ENCODE results near the gene ATP8B2. TPM values are rescaled to one million over a fixed set of nuclear protein-coding genes. Genes with fewer than 3 reads are reported as not detected.
"Not testable (repeated sequence)": the region's sequence is repeated elsewhere in the genome, so short reads cannot be mapped to it uniquely, and the experiment has no call there.

Gene ATP8B2
- polyA plus RNA-seq, 4 donors, result 3.9 to 19.7 (median 14.9) TPM

- no peak overlapping the region for H3K27ac ChIP-seq (ENCODE audit: low read depth in 1 of 3, low read length in 2 of 3)
- no peaks in the 10 kb centered on the region for H3K4me1 ChIP-seq (ENCODE audit: control insufficient read depth in 3 of 3, insufficient read depth in 2 of 3, low read depth in 1 of 3, low read length in 2 of 3)
- no peaks in the 10 kb centered on the region for H3K36me3 ChIP-seq (ENCODE audit: control insufficient read depth in 3 of 3, insufficient read depth in 2 of 3, low read depth in 1 of 3, low read length in 3 of 3)
- WGBS, 3 donors, result 80 to 83% (median 80%) methylated on average over 9 of the region's 9 CpGs
- H3K4me3 ChIP-seq (ENCODE audit: low read depth in 1 of 3, low read length in 3 of 3), result no peak overlapping the region
- no peaks in the 10 kb centered on the region for H3K27me3 ChIP-seq (ENCODE audit: control insufficient read depth in 3 of 3, insufficient read depth in 3 of 3, low read length in 3 of 3)
- FAIRE-seq (no peak), DNase-seq (no peak)
- H3K9me3 ChIP-seq (ENCODE audit: control insufficient read depth in 2 of 2, insufficient read depth in 1 of 2, low read depth in 1 of 2, low read length in 1 of 2), result peaks cover 0 to 8% of the 10 kb centered on the region in 2 donors
Measured at GRCh38 chr1:154304664-154305337, 20.5 kb upstream of the ATP8B2 start.

- H3K36me3 ChIP-seq (ENCODE audit: control insufficient read depth in 3 of 3, insufficient read depth in 2 of 3, low read depth in 1 of 3, low read length in 3 of 3), result no peaks in the 10 kb centered on the region
- no peaks in the 10 kb centered on the region for H3K27me3 ChIP-seq (ENCODE audit: control insufficient read depth in 3 of 3, insufficient read depth in 3 of 3, low read length in 3 of 3)
- no peaks in the 10 kb centered on the region for H3K4me1 ChIP-seq (ENCODE audit: control insufficient read depth in 3 of 3, insufficient read depth in 2 of 3, low read depth in 1 of 3, low read length in 2 of 3)
- H3K9me3 ChIP-seq (ENCODE audit: control insufficient read depth in 2 of 2, insufficient read depth in 1 of 2, low read depth in 1 of 2, low read length in 1 of 2), result peaks cover 0 to 8% of the 10 kb centered on the region in 2 donors
- FAIRE-seq, result no peak
- no peak overlapping the region for H3K4me3 ChIP-seq (ENCODE audit: low read depth in 1 of 3, low read length in 3 of 3)
- 89 to 90% (median 89%) methylated on average over 3 of the region's 3 CpGs for WGBS, 3 donors
- DNase-seq, result no peak
- no peak overlapping the region for H3K27ac ChIP-seq (ENCODE audit: low read depth in 1 of 3, low read length in 2 of 3)
Measured at GRCh38 chr1:154306151-154306550, 19.2 kb upstream of the ATP8B2 start.

- not testable (repeated sequence) for H3K36me3 ChIP-seq (ENCODE audit: control insufficient read depth in 3 of 3, insufficient read depth in 2 of 3, low read depth in 1 of 3, low read length in 3 of 3); H3K4me1 ChIP-seq (ENCODE audit: control insufficient read depth in 3 of 3, insufficient read depth in 2 of 3, low read depth in 1 of 3, low read length in 2 of 3); H3K9me3 ChIP-seq (ENCODE audit: control insufficient read depth in 2 of 2, insufficient read depth in 1 of 2, low read depth in 1 of 2, low read length in 1 of 2); H3K27ac ChIP-seq (ENCODE audit: low read depth in 1 of 3, low read length in 2 of 3); FAIRE-seq; H3K4me3 ChIP-seq (ENCODE audit: low read depth in 1 of 3, low read length in 3 of 3); H3K27me3 ChIP-seq (ENCODE audit: control insufficient read depth in 3 of 3, insufficient read depth in 3 of 3, low read length in 3 of 3)
- 40 to 52% (median 51%) methylated on average over 4 of the region's 4 CpGs for WGBS, 3 donors
- DNase-seq, result peak in 1 of 2 donors; percentile 33
Measured at GRCh38 chr1:154307670-154308270, 17.6 kb upstream of the ATP8B2 start.

- not testable (repeated sequence) for H3K36me3 ChIP-seq (ENCODE audit: control insufficient read depth in 3 of 3, insufficient read depth in 2 of 3, low read depth in 1 of 3, low read length in 3 of 3); DNase-seq; H3K27ac ChIP-seq (ENCODE audit: low read depth in 1 of 3, low read length in 2 of 3); H3K27me3 ChIP-seq (ENCODE audit: control insufficient read depth in 3 of 3, insufficient read depth in 3 of 3, low read length in 3 of 3); H3K9me3 ChIP-seq (ENCODE audit: control insufficient read depth in 2 of 2, insufficient read depth in 1 of 2, low read depth in 1 of 2, low read length in 1 of 2); FAIRE-seq; H3K4me3 ChIP-seq (ENCODE audit: low read depth in 1 of 3, low read length in 3 of 3); H3K4me1 ChIP-seq (ENCODE audit: control insufficient read depth in 3 of 3, insufficient read depth in 2 of 3, low read depth in 1 of 3, low read length in 2 of 3)
- 81 to 91% (median 83%) methylated on average over 7 of the region's 7 CpGs for WGBS, 3 donors
Measured at GRCh38 chr1:154309136-154309535, 16.2 kb upstream of the ATP8B2 start.

GRCh38 chr1:154312229-154313065 lies 12.9 kb upstream of the ATP8B2 start:
- H3K27ac ChIP-seq (ENCODE audit: low read depth in 1 of 3, low read length in 2 of 3); H3K27me3 ChIP-seq (ENCODE audit: control insufficient read depth in 3 of 3, insufficient read depth in 3 of 3, low read length in 3 of 3); H3K4me1 ChIP-seq (ENCODE audit: control insufficient read depth in 3 of 3, insufficient read depth in 2 of 3, low read depth in 1 of 3, low read length in 2 of 3); H3K36me3 ChIP-seq (ENCODE audit: control insufficient read depth in 3 of 3, insufficient read depth in 2 of 3, low read depth in 1 of 3, low read length in 3 of 3); FAIRE-seq; DNase-seq; H3K4me3 ChIP-seq (ENCODE audit: low read depth in 1 of 3, low read length in 3 of 3): not testable (repeated sequence)
- WGBS, 3 donors, result 72 to 85% (median 81%) methylated on average over 9 to 13 of the region's 13 CpGs
- H3K9me3 ChIP-seq (ENCODE audit: control insufficient read depth in 2 of 2, insufficient read depth in 1 of 2, low read depth in 1 of 2, low read length in 1 of 2), result peaks cover 0 to 16% of the 10 kb centered on the region in 2 donors

- H3K27ac ChIP-seq (ENCODE audit: low read depth in 1 of 3, low read length in 2 of 3), result no peak overlapping the region
- no peak overlapping the region for H3K4me3 ChIP-seq (ENCODE audit: low read depth in 1 of 3, low read length in 3 of 3)
- H3K4me1 ChIP-seq (ENCODE audit: control insufficient read depth in 3 of 3, insufficient read depth in 2 of 3, low read depth in 1 of 3, low read length in 2 of 3), result no peaks in the 10 kb centered on the region
- H3K27me3 ChIP-seq (ENCODE audit: control insufficient read depth in 3 of 3, insufficient read depth in 3 of 3, low read length in 3 of 3), result no peaks in the 10 kb centered on the region
- WGBS, 3 donors, result 61 to 71% (median 62%) methylated on average over 9 to 10 of the region's 10 CpGs
- peaks cover 0 to 16% of the 10 kb centered on the region in 2 donors for H3K9me3 ChIP-seq (ENCODE audit: control insufficient read depth in 2 of 2, insufficient read depth in 1 of 2, low read depth in 1 of 2, low read length in 1 of 2)
- H3K36me3 ChIP-seq (ENCODE audit: control insufficient read depth in 3 of 3, insufficient read depth in 2 of 3, low read depth in 1 of 3, low read length in 3 of 3), result no peaks in the 10 kb centered on the region
- FAIRE-seq (no peak), DNase-seq (no peak)
Measured at GRCh38 chr1:154313066-154313356, 12.3 kb upstream of the ATP8B2 start.

GRCh38 chr1:154314226-154314625 lies 11.1 kb upstream of the ATP8B2 start:
- peaks cover 0 to 10% of the 10 kb centered on the region in 2 donors for H3K9me3 ChIP-seq (ENCODE audit: control insufficient read depth in 2 of 2, insufficient read depth in 1 of 2, low read depth in 1 of 2, low read length in 1 of 2)
- not testable (repeated sequence) for H3K27me3 ChIP-seq (ENCODE audit: control insufficient read depth in 3 of 3, insufficient read depth in 3 of 3, low read length in 3 of 3); FAIRE-seq; H3K4me3 ChIP-seq (ENCODE audit: low read depth in 1 of 3, low read length in 3 of 3); H3K4me1 ChIP-seq (ENCODE audit: control insufficient read depth in 3 of 3, insufficient read depth in 2 of 3, low read depth in 1 of 3, low read length in 2 of 3); H3K36me3 ChIP-seq (ENCODE audit: control insufficient read depth in 3 of 3, insufficient read depth in 2 of 3, low read depth in 1 of 3, low read length in 3 of 3); DNase-seq; H3K27ac ChIP-seq (ENCODE audit: low read depth in 1 of 3, low read length in 2 of 3)
- 46 to 70% (median 53%) methylated on average over 3 of the region's 3 CpGs for WGBS, 3 donors

- no peak overlapping the region for H3K4me3 ChIP-seq (ENCODE audit: low read depth in 1 of 3, low read length in 3 of 3)
- no peaks in the 10 kb centered on the region for H3K36me3 ChIP-seq (ENCODE audit: control insufficient read depth in 3 of 3, insufficient read depth in 2 of 3, low read depth in 1 of 3, low read length in 3 of 3)
- WGBS, 3 donors, result 38 to 94% (median 84%) methylated on average over 1 of the region's 1 CpG
- H3K9me3 ChIP-seq (ENCODE audit: control insufficient read depth in 2 of 2, insufficient read depth in 1 of 2, low read depth in 1 of 2, low read length in 1 of 2), result peaks cover 0 to 10% of the 10 kb centered on the region in 2 donors
- no peak for FAIRE-seq
- peaks cover 0 to 4% (median 0%) of the 10 kb centered on the region in 3 donors for H3K4me1 ChIP-seq (ENCODE audit: control insufficient read depth in 3 of 3, insufficient read depth in 2 of 3, low read depth in 1 of 3, low read length in 2 of 3)
- DNase-seq, result no peak
- no peak overlapping the region for H3K27ac ChIP-seq (ENCODE audit: low read depth in 1 of 3, low read length in 2 of 3)
- no peaks in the 10 kb centered on the region for H3K27me3 ChIP-seq (ENCODE audit: control insufficient read depth in 3 of 3, insufficient read depth in 3 of 3, low read length in 3 of 3)
Measured at GRCh38 chr1:154316704-154317103, 8.6 kb upstream of the ATP8B2 start.
